Stimulated activated naive CD8-positive, alpha-beta T cell treated with anti-CD3 and anti-CD28 coated beads, Interleukin-15, Interleukin-2, amounts not matched to agents 100 U/mL and 50 U/mL, for 24 hours (primary cell): ENCODE data around the gene TP53TG3.
"Not testable (repeated sequence)": the region's sequence is repeated elsewhere in the genome, so short reads cannot be mapped to it uniquely, and the experiment has no call there.

ENCODE experiments used
- ATAC-seq: fragments of 150-1000 bp; cut with Tn5 transposase; one replicate; pipeline ENCODE4 v1.10.0; 2021
- DNase-seq: peaks from one replicate; pipeline ENCODE4 v3.0.0; 2021

The TP53TG3 gene

DNA sequence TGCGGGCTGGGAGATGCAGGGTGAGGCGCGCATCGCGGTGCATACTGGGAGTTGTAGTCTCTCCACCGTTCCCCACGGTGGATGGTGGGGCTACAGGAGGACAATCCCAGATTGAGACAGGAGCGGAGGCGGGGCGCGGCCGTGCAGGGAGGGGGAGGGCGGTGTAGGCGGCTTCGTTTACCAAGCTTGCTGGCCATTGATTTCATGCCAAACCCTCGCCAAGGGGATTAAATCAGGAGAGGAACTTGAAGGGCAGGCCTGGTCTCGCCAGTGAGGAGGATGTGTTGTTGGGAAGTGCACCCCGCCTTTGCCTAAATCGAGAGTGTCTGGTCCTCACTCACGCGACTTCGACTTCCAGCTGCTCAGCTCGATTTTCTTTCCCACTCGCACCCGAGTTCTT, at the start of gene TP53TG3:
Gene TP53TG3 (minus strand): TSS at position 101 of the 400 bp plus-strand sequence. CDS start 68 bp downstream, at position 33.
- not testable (repeated sequence) for ATAC-seq

DNA sequence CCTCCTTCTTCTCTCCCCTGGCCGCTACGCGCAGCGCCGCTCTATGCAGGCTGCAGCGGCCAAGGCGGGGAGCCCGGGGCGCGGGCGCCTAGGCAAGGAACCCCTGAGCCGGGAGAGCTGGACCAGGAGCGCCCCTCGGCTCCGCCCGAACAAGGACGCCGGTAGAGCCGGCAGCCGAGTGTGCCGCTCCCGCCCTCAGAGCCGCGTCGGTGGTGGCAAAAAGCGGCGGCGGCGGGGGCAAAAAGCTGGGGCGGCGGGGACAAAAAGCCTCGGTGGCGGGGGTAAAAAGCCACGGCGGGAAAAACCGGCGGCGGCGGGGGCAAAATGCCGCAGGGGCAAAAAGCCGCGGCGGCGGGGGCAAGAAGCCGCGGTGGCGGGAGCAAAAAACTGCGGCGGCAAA, 25.1 kb downstream of the TP53TG3 start:
- not testable (repeated sequence) for ATAC-seq

More for the DNA sequence above, at the start of gene TP53TG3:
- not testable (repeated sequence) for DNase-seq

GRCh38 chr16:32647562-32647961, 28.4 kb downstream of the TP53TG3 start:
- not testable (repeated sequence) for DNase-seq, ATAC-seq

More for the DNA sequence above, 25.1 kb downstream of the TP53TG3 start:
- DNase-seq, result not testable (repeated sequence)

- DNase-seq, ATAC-seq: not testable (repeated sequence)
Observed at GRCh38 chr16:32646780-32647179, 29.2 kb downstream of the TP53TG3 start.

DNA sequence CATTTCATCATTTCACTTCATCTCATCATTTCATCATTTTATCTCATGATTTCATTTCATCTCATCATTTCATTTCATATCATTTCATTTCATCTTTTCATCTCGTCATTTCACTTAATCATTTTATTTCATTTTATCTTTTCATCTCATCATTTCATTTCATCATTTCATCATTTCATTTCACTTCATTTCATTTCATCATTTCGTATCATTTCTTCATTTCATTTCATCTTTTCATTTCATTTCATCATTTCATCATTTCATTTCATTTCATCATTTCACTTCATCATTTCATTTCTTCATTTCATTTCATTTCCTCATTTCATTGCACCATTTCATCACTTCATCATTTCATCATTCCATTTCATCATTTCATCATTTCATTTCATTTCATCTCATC, 29.8 kb downstream of the TP53TG3 start:
- ATAC-seq, DNase-seq: not testable (repeated sequence)

DNA sequence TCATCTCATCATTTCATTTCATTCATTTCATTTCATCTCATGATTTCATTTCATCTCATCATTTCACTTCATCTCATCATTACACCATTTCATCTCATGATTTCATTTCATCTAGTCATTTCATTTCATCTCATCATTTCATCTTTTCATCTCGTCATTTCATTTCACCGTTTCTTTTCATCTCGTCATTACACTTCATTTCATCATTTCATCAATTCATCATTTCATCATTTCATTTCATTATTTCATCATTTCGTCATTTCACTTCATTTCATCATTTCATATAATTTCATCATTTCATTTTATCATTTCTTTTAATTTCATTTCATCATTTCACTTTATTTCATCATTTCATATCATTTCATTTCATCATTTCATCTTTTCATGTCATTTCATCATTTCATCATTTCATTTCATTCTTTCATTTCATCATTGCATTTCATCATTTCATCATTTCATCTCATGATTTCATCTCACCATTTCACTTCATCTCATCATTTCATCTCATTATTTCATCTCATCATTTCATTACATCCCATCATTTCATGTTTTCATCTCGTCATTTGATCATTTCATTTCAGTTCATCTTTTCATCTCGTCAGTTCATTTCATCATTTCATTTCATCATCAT, 30.6 kb downstream of the TP53TG3 start:
- not testable (repeated sequence) for ATAC-seq

DNA sequence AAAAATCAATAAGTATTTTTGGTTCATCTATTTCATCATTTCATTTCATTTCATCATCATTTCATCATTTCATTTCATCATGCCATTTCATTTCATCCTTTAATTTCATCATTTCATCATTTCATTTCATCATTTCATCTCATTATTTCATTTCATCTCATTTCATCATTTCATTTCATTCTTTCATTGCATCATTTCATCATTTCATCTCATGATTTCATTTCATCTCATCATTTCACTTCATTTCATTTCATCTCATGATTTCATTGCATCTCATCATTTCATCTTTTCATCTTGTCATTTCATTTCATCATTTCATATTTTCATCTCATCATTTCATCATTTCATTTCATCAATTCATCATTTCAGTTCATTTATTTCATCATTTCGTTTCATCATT, 31.2 kb downstream of the TP53TG3 start:
- ATAC-seq, DNase-seq: not testable (repeated sequence)

More for the DNA sequence above, 30.6 kb downstream of the TP53TG3 start:
- DNase-seq, result not testable (repeated sequence)

- not testable (repeated sequence) for DNase-seq, ATAC-seq
Observed at GRCh38 chr16:32637614-32638013, 38.4 kb downstream of the TP53TG3 start.

- ATAC-seq, DNase-seq: not testable (repeated sequence)
Observed at GRCh38 chr16:32632096-32632495, 43.9 kb downstream of the TP53TG3 start.
